Measurements from ENCODE around the gene LHFPL3. TPM values are rescaled to one million over a fixed set of nuclear protein-coding genes. Genes with fewer than 3 reads are reported as not detected.

LHFPL3 gene
- total RNA-seq, 2 experiments from 2014 or later: not detected

DNA sequence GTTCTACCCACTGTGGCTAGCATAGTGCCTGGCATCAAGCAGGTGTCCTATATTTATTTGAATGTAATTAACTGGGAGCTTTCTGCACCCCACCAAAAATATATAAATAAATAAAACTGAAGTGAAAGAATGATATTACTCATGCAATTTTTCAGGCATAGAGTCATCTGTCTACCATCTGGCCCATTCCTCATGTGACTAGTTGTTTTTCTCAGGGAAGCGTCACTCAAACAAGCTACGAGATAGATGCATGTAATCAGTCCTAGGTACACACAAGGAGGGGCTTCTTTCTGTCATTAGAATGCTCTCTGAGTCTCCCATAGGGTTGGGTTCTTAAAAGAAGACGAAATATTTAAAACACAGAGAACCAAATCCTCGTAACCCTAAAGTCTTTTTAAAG lies 430.1 kb downstream of the LHFPL3 start:
- TF ChIP-seq CTCF (conservative IDR thresholded peaks at IDR 0.05; ENCODE audit: low read length): no peak
- TF ChIP-seq EZH2phosphoT487 (IDR thresholded peaks at IDR 0.05; ENCODE audit: borderline replicate concordance, low read depth, low read length): no peak
- no peak overlapping the region for H3K4me3 ChIP-seq (ENCODE audit: low read depth, low read length, poor library complexity, severe bottlenecking)
- H3K79me2 ChIP-seq (ENCODE audit: insufficient read depth, low read depth, low read length): no peaks in the 10 kb centered on the region
- H3K9me3 ChIP-seq (ENCODE audit: low read length): no peaks in the 10 kb centered on the region
- no peaks in the 10 kb centered on the region for H3K9me2 ChIP-seq (ENCODE audit: insufficient read depth, low read length)
- H2AFZ ChIP-seq (ENCODE audit: low read length): no peak overlapping the region
- no peak for DNase-seq (ENCODE audit: low spot score)
- no TSS peak for BruUV-seq (replicated peaks)
- no peaks in the 10 kb centered on the region for H4K20me1 ChIP-seq (ENCODE audit: insufficient read depth, low read length)
- H3K4me2 ChIP-seq (ENCODE audit: low read length): no peak overlapping the region
- H3K36me3 ChIP-seq (ENCODE audit: insufficient read depth, low read length): no peaks in the 10 kb centered on the region
- intact Hi-C loops (cut with micrococcal nuclease; ENCODE audit: unreplicated experiment): no loop called here
- ChIA-PET CTCF (ENCODE audit: unreplicated experiment) (no interaction called here), POLR2A (interaction anchor here (0.6 to 0.8 kb wide), 2 partner anchors 9 to 296 kb away, joined by 3 to 5 read pairs; no protein-coding TSS in a partner anchor)
- H3K27ac ChIP-seq (ENCODE audit: low read depth, low read length, poor library complexity, severe bottlenecking): no peak overlapping the region
- no peaks in the 10 kb centered on the region for H3K4me1 ChIP-seq (ENCODE audit: insufficient read depth, low read length, poor library complexity, severe bottlenecking)

- H3K4me3 ChIP-seq (ENCODE audit: low read depth, low read length, poor library complexity, severe bottlenecking): no peak overlapping the region
- no peak overlapping the region for H2AFZ ChIP-seq (ENCODE audit: low read length)
- H3K4me2 ChIP-seq (ENCODE audit: low read length): no peak overlapping the region
- no peaks in the 10 kb centered on the region for H3K79me2 ChIP-seq (ENCODE audit: insufficient read depth, low read depth, low read length)
- BruUV-seq (replicated peaks): no TSS peak
- H4K20me1 ChIP-seq (ENCODE audit: insufficient read depth, low read length): no peaks in the 10 kb centered on the region
- H3K27ac ChIP-seq (ENCODE audit: low read depth, low read length, poor library complexity, severe bottlenecking): no peak overlapping the region
- H3K36me3 ChIP-seq (ENCODE audit: insufficient read depth, low read length): no peaks in the 10 kb centered on the region
- no peaks in the 10 kb centered on the region for H3K9me2 ChIP-seq (ENCODE audit: insufficient read depth, low read length)
- POLR2A ChIA-PET: no interaction called here
- no peaks in the 10 kb centered on the region for H3K9me3 ChIP-seq (ENCODE audit: low read length)
- CTCF ChIA-PET (ENCODE audit: unreplicated experiment): no interaction called here
- no peak for DNase-seq (ENCODE audit: low spot score)
- no peaks in the 10 kb centered on the region for H3K4me1 ChIP-seq (ENCODE audit: insufficient read depth, low read length, poor library complexity, severe bottlenecking)
- TF ChIP-seq EZH2phosphoT487 (IDR thresholded peaks at IDR 0.05; ENCODE audit: borderline replicate concordance, low read depth, low read length): no peak
- no peak for TF ChIP-seq CTCF (conservative IDR thresholded peaks at IDR 0.05; ENCODE audit: low read length)
- intact Hi-C loops (cut with micrococcal nuclease; ENCODE audit: unreplicated experiment): no loop called here
Measured at GRCh38 chr7:104761892-104762291, 433.5 kb downstream of the LHFPL3 start.

DNA sequence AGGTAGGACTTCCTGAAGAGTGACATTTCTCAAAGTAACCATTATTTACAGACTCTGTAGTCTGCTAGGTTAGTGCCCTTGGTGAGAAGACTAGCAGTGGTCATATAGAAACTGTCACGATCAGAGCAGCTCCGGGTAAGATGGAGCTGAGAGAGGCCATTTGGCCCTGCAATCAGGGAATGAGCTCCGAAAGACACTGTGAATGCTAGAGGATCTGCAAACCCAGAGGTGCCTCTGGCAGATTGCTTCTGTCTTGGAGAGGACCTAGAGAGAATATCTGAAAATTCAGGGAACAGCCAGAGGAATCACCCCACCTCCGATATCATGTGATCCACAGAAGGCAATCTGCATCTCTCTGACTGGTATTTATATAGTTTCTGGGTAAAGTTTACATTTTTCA lies 438.7 kb downstream of the LHFPL3 start:
- H3K4me3 ChIP-seq (ENCODE audit: low read depth, low read length, poor library complexity, severe bottlenecking): no peak overlapping the region
- CTCF ChIA-PET (ENCODE audit: unreplicated experiment): no interaction called here
- no peaks in the 10 kb centered on the region for H3K36me3 ChIP-seq (ENCODE audit: insufficient read depth, low read length)
- H3K79me2 ChIP-seq (ENCODE audit: insufficient read depth, low read depth, low read length): no peaks in the 10 kb centered on the region
- no peak overlapping the region for H3K4me2 ChIP-seq (ENCODE audit: low read length)
- no peak overlapping the region for H2AFZ ChIP-seq (ENCODE audit: low read length)
- H3K27ac ChIP-seq (ENCODE audit: low read depth, low read length, poor library complexity, severe bottlenecking): no peak overlapping the region
- intact Hi-C loops (cut with micrococcal nuclease; ENCODE audit: unreplicated experiment): no loop called here
- no peaks in the 10 kb centered on the region for H3K4me1 ChIP-seq (ENCODE audit: insufficient read depth, low read length, poor library complexity, severe bottlenecking)
- no peak for DNase-seq (ENCODE audit: low spot score)
- POLR2A ChIA-PET: interaction anchor here (0.6 kb wide), 1 partner anchor 9 kb away, joined by 3 read pairs; no protein-coding TSS in a partner anchor
- H4K20me1 ChIP-seq (ENCODE audit: insufficient read depth, low read length): no peaks in the 10 kb centered on the region
- no peaks in the 10 kb centered on the region for H3K9me3 ChIP-seq (ENCODE audit: low read length)
- H3K9me2 ChIP-seq (ENCODE audit: insufficient read depth, low read length): no peaks in the 10 kb centered on the region; the same call in 1 of the 2 replicates
- BruUV-seq (replicated peaks): no TSS peak
- no peak for TF ChIP-seq EZH2phosphoT487 (IDR thresholded peaks at IDR 0.05; ENCODE audit: borderline replicate concordance, low read depth, low read length)
- TF ChIP-seq CTCF (conservative IDR thresholded peaks at IDR 0.05; ENCODE audit: low read length): no peak

All from OCI-LY7 (cell line).